Ovary (tissue), 3 donors: ENCODE data around the gene POLG2.

Experiments used
- CTCF ChIP-seq, 3 donors: fragments of 450-650 bp in 2 of 3; fragments of 200-600 bp in 1 of 3; IDR thresholded peaks; one replicate each; pipeline versions ENCODE4 v1.5.1 to v1.8.0; 2016 to 2022; ENCODE audit warnings: antibody characterized with exemption in 3 of 3, mild to moderate bottlenecking in 1 of 3
- EP300 ChIP-seq: sonication (generic); formaldehyde crosslinking; IDR thresholded peaks from one replicate; pipeline ENCODE4 v1.6.1; 2017; ENCODE audit warnings: antibody characterized with exemption
- POLR2A ChIP-seq: fragments of 450-650 bp; IDR thresholded peaks from one replicate; pipeline ENCODE4 v1.6.1; 2017; ENCODE audit warnings: antibody characterized with exemption, mild to moderate bottlenecking, moderate library complexity
- donor health status: DM: no; HTN: no; CAD: no.

- TF ChIP-seq CTCF (IDR thresholded peaks at IDR 0.05) (no peak), POLR2A (no peak), EP300 (no peak)
These were observed 19.0 kb upstream of the POLG2 start for GRCh38 chr17:64515829-64516228.
